ENCODE data around the gene TRIM62.

The TRIM62 gene

DNA sequence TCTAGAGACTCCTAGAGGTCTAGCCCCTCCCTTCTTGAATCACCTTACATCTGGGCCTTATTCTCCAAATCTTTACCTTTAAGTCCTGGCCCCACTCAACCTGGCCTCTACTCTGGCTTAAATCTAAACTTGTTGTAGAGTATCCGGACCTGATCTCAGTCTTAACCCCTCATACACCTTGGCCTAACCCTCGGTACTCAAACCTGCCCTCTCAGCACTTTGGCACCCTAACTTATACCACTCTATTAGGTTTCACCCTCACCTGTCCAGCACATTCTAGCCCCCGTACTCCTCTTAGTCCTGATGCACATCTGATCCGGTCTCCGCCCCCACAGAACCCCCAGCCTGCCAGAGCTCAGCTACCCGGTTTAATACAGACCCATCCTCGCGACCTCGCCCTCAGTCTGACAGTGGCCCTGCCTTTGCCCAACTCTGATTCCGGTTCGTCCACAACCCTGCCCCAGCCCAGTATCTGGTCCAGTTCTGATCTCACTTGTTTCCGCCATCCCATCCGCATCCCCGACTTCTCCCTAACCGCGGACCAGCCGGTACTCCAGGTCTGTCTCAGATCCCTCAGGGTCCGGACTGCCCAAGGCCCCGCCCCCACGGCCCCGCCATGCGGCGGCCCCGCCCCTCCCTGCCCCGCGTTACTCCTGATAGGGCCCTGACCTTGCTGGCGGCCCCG lies 1.5 kb downstream of the TRIM62 start:
- no peak for DNase-seq

DNA sequence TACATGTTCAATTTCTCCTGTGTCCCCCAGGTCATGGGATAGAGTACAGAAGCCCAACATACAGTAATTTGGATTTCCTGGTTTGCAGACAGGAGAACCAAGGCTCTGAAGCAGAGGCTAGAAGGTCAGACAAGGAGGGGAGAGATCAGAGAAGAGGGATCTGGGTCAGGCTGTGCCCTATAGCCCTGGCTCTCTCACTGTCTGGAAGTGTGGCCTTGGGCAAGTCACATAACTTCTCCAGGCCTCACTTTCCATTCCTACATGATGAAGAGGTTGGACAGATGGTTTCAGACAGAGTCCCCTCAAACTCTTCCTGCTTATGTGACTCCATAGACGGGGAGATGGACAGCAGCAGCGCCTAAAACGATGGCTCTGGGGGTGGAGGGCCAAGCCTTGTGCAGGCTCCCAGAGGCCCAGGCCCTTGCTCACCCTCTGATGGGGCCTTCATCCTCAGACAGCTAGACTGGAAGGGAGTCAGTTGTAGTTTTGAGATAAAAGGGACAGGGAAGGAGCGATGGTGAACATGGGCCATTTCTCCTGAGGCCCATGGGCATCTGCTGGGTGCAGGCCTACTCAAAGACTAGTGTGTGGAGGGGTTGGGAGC lies 2.9 kb downstream of the TRIM62 start:
- DNase-seq, result no peak

DNA sequence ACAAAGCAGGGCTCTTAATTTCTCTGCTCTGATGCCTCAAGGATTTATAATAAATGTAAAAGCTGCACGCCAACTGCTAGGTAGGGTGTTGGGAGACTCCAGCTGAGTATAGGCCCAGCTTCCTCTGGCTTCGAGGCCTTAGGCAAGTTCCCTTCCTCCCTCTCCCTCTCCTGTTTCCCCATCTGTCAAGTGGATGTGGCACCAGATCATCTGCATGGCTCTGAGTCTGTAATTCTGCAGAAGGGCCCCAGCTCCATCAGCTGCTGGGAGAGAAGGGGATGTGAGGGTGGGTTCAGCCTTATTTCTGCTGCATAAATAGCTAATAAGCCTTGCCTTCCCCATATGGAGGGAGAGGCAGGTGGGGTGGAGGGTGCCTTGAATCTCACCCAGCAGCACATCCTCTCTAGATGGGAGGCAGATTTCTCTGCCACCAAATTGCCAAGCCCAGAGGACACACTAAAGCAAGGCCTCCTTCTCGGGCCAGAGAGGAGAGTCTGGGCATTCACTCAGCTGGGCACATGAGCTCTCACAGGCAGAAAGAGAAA lies 3.8 kb downstream of the TRIM62 start:
- DNase-seq, result no peak

DNA sequence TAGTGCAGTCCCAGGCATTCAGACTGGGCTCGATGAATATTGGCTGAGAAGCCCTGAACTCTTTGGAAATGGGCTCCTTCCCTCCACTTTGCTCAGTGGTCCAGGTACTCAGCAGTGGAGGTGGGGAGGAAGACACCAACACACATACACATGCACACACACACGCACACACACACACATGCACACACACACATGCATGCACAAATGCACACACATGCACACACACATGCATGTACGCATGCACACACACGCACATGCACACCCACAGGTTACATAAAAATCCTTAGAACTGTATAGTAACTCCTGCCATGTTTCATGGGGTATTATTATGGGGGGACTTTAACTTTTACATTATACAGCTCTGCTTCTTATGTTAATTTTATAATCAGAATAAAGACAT lies 5.0 kb downstream of the TRIM62 start:
- DNase-seq, result no peak

DNA sequence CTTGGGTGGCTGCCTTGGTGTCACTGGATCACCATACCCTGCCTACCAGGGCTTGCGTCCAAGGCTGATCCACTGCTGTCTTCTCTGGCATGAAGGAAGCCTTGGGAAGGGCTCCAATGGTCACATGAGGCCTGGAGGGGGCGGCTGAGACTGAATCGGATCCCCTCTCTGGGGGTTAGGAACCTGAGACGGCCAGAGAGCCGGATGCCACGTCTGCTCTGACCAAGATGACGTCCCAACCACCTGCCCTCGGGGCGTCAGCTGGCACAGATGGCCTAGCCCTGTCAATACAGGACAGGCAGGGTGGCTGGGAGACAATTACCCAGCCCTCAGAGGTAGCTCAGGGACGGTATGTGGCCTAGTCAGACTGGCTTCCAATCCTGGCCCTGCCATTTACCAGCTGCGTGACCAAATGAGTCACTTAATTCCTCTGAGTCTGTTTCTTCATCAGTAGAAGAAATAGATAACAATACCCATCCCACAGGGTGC lies 5.4 kb downstream of the TRIM62 start:
- DNase-seq, result no peak

DNA sequence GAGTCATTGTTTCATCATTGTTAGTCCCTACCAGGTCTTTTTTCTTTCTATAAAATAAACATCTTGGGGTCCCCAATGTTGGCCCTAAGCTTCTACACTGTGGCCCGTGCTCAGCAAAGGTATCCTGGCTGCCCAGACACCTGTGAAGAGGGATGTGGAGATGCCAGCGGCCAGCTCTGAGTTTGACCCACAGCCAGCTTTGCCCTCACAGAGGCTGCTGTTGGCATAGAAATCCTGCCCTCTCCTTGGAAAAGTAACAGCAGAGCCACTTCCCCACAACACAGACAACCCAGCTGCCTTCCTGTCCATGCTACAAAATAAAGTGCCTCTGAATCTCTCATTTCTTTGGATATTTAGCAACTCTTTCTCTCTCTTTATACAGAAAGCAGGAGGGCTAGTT lies 6.0 kb downstream of the TRIM62 start:
- DNase-seq, result no peak

DNA sequence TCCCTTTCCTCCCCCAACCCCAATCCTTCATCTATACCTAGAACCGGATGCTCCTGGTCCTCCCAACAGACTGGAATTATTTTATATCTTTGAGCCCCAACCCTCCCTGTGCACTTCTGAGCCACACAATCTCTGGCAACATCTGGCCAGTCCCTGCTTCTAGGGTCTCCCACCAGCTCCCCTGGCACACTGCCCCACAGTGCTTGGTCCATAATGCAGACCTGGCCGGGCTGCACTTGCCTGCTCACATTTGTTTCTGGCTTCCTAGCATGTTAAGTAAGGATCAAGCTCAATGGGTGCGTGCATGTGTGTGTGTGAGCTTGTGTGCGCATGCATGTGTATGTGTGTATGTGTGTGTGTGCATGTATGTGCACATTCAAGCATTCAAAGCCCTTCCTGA lies 8.8 kb downstream of the TRIM62 start:
- no peak for DNase-seq

DNA sequence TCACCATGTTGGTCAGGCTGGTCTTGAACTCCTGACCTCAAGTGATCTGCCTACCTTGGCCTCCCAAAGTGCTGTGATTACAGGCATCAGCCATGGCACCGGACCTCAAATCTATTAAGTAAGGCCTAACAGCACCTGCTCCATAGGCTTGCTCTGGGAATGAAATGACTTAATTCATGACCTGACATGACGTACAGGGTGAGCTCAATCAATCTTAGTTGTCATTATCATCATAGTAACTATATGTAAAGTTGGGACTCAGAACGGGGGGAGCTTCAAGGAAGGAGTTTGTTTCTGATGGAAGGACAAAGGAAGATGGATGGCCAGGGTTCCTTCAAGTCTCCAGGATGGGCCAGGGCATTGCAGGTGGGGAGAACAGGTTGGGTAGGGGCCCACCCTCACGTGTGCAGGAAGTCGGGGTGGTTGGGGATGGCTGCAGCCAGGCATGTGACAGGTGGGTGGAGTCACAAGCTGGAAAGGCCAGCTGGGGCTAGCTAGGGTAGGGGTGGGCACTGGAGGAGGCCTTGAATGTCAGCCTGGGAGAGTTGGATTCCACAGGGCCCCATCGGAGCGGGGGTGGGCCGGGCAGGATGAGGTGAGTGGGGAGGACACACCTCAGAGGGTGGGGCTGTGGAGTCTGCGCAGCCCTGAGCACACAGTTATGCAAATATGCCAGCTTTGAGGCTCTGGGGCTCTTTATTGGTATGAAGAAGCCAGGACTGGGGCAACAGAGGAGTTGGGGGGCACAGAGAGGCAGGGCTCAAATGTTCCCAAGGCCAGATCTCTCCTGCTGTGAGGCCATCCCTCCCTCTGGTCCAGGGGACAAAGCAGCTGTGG lies 9.6 kb downstream of the TRIM62 start:
- DNase-seq, result no peak

DNA sequence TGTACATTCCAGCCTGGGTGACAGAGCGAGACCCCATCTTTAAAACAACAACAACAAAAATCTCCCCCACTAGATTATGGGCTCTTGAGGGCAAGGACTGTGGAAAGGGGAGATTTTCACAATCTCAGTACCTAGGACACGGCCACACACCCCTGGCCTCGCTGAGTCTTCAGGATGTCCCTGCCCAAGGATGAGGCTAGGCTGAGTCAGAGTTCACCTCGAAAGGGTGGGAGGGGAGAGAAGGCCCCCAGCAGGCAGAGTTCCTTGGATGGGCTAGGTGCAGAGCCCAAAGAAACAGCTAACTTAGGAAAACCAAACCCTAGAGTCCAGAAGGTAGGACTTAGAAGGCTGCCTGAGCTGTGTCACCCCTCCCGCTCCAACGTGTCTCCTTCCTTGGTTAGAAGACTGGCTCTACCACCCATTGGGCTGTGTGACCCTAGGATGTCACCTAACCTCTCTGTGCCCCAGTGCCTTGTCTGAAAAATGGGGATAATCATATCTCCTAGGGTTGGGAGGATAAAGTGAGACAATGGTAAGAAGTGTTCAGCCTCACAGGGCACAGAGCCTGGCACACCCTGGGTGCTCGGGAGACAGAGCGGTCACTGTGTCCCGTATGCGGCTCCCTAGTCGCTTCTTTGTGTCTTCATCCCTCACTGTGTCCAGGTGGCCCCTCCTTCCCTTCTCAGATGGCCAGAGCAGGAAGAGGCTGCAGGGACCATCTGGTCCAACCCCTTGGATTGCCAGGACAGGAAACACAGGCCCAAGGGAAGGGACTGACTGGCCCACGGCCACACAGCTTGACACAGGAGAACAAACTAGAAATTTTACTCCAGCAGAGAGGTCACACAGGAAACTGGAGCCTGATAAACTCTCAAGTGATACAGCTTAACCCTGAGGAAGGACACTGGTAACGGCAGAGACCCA lies 11.2 kb downstream of the TRIM62 start:
- no peak for DNase-seq

DNA sequence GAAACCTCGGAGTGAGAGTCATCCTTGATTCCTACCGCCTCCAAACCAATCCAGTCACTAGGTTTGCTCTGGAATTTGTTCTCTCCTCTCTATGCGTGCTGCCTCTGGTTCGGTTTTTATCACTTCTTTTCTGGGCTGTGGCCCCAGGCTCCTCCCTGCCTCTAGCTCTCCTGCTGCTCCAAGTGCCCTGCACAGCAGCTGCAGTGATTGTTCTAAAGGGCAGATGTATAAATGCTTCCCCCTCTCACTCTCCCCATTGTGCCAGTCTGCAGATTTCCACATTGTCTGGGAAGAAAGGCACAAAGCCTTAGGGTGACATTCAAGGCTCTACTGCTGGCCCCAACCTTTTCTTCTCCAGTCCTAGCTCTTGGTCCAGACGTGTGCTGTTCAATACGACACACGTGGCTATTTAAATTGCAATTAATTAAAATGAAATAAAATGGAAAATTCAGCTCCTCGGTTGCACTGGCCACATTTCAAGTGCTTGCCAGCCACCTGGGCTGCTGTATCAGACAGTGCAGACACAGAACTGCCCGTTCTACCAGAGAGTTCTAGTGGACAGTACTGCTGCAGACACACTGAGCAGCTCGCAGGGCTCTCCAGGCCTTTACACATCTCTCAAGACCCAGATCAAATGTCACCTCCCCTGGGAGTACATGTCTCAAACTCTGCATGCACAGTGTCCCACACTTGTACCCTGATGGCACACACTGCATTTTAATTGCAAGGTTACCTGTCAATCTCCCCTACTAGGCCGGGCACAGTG lies 12.4 kb downstream of the TRIM62 start:
- DNase-seq, result no peak

DNA sequence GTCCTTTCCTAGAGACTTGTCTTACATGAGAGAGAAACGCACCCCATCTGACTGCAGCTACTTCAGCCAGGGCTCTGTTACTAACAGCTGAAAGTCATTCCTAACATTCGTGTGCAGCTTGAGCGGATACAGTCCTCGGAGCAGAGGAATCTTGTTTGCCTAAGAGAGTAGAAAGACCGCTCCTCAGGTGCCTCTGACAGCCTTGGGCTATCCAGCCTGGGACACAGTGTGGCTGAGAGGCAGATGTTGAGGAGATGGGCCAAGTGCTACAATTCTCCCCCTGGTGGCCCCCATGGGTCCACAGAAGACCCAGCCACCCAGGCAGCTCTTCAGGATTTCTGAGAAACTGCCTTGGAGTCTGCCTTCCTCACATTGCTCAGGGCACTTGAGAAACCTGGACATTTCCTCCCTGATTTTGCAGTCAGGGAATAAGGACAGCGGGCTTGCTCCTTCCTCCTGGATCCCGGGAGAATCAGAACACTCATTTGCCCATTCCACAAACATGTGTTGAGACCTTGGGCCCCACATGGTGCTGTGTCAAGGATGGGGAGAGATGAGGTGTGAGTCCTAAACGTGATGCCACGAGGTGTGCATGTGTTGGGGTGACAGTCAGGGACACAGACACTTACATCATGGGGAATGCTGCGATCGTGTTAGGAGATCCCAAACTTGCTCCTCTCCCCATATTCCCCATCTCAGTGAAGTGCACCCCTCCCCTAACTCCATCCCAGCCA lies 13.1 kb downstream of the TRIM62 start:
- no peak for DNase-seq

DNA sequence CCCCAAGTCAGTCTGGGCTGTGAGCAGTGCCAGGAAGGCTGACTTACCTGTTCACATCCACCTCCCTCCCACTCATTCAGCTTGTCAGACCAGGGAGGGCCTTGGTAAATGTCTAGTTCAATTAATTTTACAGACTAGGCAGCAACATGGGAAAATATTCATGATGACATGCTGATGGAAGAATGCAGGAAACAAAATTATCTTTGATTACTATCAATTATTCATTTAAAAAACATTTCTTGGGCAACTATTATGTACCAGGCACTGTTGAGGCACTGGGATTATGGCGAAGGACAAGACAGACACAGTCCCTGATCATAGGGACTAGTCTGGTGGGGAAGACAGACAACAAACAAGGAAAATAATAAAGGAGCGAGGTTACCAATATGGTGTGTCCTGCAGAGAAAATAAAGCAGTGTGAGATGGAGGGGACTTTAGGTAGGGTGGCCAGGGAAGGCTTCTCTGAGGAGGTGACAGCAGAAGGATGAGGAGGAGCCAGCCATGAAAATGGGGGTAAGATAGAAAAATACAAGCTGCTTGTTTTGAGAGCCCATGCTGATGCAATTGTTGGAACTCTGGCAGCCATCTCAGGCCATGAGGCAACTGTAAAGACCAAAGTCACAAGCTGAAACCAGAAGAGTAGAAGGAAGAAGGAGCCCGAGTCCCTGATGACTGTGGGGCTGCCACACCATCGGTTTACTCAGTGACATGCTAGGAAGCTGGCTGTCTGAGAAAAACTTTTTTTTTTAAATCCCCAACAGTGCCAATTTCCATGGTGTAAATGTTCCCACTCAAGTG lies 14.0 kb downstream of the TRIM62 start:
- no peak for DNase-seq

DNA sequence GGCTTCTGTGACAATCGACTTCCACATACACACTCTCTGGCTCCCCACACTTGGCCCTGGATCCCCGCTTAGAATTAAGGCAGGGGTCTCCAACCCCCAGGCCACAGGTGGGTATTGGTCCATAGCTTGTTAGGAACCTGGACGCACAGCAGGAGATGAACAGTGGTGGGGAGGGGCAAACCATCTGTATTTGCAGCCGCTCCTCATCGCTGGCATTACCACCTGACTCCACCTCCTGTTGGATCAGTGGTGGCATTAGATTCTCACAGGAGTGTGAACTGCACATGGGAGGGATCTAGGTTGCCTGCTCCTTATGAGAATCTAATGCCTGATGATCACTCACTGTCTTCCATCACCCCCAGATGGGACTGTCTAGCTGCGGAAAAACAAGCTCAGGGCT lies 16.0 kb downstream of the TRIM62 start:
- no peak for DNase-seq

DNA sequence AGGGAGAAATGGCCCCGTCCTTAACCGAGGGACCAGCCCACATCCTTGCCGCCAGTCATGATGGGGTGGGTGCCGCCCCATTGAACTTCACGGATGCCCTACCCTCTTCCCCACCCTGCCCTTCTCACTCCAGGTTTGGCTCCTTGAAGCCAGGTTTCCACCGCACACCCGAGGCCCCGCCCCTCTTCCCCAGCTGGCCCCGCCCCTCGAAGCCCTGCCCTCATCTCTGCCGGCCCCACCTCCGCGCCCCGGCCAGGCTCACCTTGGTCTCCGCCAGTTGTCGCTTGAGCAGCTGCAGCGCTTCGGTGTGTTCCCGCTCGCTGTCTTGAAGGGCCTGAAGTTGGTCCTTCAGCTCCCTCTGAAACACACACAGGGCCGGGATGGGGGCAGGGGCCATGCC lies 16.6 kb downstream of the TRIM62 start:
- DNase-seq, result no peak

DNA sequence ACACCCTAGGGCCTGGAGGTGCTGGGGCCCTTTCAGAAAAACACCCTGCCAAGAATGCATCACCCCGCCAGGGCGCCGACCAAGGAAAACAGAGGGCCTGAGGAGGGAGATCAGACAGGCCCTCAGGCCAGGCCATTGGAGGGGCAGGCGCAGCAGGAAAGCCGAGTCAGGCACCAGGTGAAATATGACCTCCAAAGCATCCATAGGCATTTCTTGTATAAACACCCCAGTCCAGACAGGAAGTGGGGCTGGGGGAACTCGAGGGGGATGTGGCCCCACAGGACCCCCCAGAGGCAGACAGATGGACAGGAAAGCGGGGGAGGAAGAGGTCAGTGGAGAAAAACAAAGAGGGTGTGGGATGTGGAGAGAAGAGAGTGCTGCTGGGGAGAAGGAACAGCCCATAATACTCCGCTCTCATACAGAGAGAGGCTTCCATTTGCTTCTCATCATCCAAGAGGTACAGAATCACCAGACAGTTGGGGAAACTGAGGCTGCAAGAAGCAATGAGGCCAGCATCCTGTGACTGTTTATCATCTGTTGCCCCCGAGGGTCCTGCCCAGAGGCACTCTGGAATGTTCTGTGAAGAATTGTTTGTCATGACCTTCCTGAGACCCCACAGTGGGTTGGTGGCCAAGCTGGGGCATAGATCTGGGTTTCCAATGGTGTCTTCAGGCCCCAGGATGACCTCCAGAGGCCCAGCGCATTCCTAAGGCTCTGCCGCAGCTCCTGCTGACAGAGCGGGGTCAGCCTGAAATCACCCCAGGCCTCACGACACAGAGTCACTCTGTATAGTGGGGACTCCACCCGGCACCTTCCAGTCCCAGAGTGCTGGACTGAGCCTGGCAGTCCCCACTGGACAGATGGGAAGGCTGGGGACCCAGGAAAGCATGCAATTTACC lies 18.0 kb downstream of the TRIM62 start:
- no peak for DNase-seq

DNA sequence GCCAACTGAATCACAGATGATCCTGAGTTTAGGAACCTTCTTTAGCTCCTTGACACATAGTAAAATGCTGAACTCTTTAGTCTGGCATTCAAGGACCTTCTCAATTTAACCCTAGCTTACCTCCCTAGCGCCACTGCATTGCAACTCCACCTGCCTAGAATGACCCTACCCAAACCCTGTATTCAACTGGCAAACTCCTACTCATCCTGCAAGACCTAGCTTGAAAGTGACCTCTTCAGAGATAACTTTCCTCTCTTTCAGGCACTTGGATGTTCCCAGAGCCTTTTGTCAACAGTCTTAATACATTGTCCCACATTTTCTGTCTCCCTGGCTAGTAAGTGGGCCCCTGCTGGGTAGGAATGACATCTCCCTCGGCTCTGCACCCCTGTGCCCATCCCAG lies 19.7 kb downstream of the TRIM62 start:
- DNase-seq, result no peak

DNA sequence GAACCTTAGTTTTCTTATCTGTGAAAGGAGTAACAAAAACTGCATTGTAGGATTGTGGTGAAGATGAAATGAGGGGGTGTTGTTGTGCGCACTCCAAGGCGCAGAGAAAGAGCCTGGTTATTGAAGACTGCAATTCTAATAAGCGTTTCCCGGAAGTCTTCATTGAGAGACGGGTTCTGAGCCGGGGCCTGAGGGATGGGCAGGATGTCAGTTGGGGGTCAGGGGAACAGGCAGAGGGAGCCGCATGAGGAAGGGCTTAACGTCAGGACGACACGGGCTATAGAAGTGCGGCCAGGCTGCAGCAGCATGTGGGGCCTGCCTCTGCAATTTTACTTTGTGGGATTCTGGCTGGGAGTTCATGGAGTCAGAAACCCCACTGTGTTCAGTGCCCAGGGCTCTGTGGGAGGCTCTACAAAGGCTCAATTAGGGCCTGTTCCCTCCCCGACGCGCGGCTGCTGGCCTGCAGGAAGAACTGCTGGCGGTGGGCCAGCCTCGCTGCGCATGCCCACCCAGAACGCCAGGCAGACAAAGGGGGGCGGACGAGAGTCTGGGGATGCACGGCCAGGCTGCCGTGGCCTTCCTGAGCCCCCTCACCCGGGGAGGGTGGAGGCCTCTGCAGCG lies 20.7 kb downstream of the TRIM62 start:
- DNase-seq, result no peak

DNA sequence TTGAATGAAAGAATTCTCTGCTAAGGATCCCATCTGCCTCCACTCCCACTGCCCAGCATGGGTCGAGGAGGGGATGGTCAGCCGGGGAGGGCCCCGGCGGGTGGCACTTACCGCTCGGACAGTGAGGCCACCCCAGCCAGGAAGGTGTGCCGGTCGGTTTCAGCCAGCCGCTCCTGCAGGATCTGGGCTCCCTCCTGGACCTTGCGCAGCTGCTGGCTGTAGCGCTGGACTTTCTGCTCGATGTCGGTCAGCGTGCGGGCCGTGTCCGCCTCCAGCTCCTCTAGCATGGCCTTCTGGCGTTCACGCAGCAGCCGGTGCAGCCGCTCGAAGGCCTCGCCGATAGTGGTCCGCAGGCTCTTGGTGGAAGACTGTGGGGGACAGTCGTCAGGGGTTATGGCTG lies 22.3 kb downstream of the TRIM62 start:
- DNase-seq, result no peak

DNA sequence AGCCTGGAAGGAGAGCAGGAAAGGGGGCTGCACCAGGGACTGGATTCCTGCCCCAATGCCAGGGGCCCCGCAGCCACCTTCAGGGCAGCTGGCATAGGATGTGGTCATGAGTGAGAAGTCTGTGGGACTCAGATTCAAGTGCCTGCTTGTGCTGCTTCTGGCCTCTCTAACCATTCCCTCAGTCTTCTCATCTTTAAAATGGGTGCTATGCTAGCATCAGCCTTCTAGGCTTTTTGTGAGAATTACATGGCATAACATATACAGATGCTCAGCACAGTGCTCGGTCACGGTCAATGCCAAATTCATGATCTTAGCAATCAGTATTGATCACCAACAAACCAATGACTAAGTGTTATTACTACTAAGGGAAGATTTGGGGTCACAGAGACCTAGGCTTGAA lies 23.5 kb downstream of the TRIM62 start:
- DNase-seq, result no peak

Measured in stimulated activated CD4-positive, alpha-beta T cell treated with anti-CD3 and anti-CD28 coated beads, Interleukin-15, amount 100 ng/mL, for 24 hours (primary cell).